T-helper 2 cell treated with Interferon-gamma antibody and Interleukin-4, amounts not matched to agents 100 ng/mL and 5 ng/mL, for 36 hours (primary cell): ENCODE results near the gene ATRIP. TPM values are rescaled to one million over a fixed set of nuclear protein-coding genes. Genes with fewer than 3 reads are reported as not detected.

Experiments
- intact Hi-C: fragments of 100-400 bp; cut with micrococcal nuclease; formaldehyde crosslinking; loops from one replicate; pipeline ENCODE4 v1.15.1; 2023
- total RNA-seq: library from RNA; stranded (reverse); gene quantifications from 2 replicates; pipeline ENCODE4 v1.2.3, GENCODE V29; 2022

Gene ATRIP
- 17.2 and 17.4 TPM in 2 replicates for total RNA-seq

- intact Hi-C loops, result loop anchor here (1.0 kb wide), 2 partner anchors 10 to 102 kb away; no protein-coding TSS in a partner anchor
These were observed at the start of gene ATRIP for GRCh38 chr3:48446425-48447193. Gene ATRIP (plus strand): TSS chr3:48446737. CDS start chr3:48446846, 109 bp downstream.

GRCh38 chr3:48397767-48398681 is 48.5 kb upstream of the ATRIP start:
- intact Hi-C loops, result no loop called here

DNA sequence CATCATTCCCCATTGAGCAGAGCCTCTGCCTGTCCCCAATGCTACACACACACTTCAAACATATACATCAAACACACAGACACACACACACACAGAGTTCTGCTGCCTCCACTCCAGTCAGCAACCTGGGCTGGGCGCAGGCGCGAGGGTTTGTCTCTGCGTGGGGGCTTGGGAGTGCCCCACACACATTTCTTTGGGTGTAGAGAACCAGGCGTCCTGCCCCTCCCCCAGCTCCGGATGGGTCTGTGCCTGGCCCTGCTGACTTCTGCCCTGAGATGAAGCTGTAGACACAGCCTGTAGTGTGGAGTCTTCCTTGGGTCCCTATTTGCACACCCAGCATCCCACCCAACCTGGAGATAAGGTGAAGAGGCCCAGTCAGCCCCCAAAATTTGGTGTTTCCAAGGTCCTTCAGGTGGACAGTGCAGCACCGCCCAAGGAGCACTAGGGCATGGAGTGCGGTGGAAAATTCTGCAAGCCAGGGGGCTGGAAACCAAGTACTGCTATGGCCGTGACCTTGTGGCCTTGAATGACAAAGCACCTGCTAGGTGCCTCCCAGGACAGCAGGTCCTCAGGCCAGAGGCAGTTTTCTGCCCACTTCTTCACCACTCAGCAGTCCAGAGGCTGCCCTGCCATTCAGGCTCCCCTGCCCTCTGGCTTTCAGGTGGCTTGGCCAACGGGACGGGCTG is 47.7 kb upstream of the ATRIP start:
- intact Hi-C loops, result no loop called here

GRCh38 chr3:48399387-48400172 is 47.0 kb upstream of the ATRIP start:
- intact Hi-C loops, result loop anchor here (2.0 to 10.0 kb wide), 3 partner anchors 107 to 235 kb away; partner anchors contain the start of gene SLC26A6

GRCh38 chr3:48400824-48401433 is 45.6 kb upstream of the ATRIP start:
- intact Hi-C loops, result loop anchor here (1.0 to 10.0 kb wide), 5 partner anchors 35 to 234 kb away; partner anchors contain the start of gene SLC26A6

- intact Hi-C loops, result loop anchor here (1.0 to 10.0 kb wide), 5 partner anchors 35 to 233 kb away; partner anchors contain the start of gene SLC26A6
These were observed 45.1 kb upstream of the ATRIP start for GRCh38 chr3:48401434-48401901.

- intact Hi-C loops, result loop anchor here (10.0 kb wide), 1 partner anchor 232 kb away; the partner anchor contains the start of gene SLC26A6
These were observed 44.2 kb upstream of the ATRIP start for GRCh38 chr3:48402281-48402732.

GRCh38 chr3:48402907-48403306 is 43.6 kb upstream of the ATRIP start:
- intact Hi-C loops, result loop anchor here (10.0 kb wide), 1 partner anchor 232 kb away; the partner anchor contains the start of gene SLC26A6

DNA sequence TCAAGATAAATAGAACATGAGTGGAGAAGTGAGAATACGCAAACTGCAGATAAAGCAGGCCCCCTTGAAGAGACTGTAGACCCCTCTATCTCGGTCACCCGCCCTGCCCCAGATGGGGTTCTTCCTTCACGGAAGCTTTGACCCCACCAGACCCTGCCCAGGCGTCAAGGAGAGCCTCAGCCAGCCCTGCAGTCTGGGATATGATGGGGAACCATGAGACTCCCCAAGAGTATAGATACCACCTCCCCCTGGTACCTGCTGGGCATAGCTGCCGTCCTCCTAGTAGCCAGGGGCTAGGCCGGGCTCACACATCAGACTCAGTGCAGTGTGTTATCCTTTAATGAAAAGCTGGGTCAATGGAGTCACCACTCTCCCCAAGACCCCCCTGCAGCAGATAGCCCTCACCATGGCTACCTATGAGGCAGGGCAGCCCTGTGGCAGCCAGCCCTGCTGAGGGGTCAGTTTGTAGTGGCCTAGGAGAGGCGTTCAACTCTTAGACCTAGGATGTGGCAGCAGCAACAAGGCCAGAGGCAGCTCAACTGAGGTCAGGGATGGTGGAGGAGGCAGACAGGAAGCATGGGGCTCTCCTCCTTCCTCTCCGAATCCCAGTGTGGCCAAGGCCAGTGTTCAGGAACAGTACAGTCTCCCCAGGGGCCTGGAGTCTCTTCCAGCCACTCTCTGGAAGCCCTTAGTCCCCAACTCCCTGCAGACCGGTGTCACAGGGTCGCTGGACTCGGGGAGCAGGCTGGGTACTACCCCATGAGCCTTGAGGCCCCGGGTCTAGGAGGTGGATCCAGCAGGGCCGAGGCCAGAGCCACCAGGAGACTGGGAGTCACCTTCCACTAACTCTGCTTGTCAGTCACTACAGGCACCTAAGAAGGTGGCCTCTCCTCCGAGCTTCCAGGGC is 42.8 kb upstream of the ATRIP start:
- intact Hi-C loops, result loop anchor here (10.0 kb wide), 1 partner anchor 231 kb away; the partner anchor contains the start of gene SLC26A6

DNA sequence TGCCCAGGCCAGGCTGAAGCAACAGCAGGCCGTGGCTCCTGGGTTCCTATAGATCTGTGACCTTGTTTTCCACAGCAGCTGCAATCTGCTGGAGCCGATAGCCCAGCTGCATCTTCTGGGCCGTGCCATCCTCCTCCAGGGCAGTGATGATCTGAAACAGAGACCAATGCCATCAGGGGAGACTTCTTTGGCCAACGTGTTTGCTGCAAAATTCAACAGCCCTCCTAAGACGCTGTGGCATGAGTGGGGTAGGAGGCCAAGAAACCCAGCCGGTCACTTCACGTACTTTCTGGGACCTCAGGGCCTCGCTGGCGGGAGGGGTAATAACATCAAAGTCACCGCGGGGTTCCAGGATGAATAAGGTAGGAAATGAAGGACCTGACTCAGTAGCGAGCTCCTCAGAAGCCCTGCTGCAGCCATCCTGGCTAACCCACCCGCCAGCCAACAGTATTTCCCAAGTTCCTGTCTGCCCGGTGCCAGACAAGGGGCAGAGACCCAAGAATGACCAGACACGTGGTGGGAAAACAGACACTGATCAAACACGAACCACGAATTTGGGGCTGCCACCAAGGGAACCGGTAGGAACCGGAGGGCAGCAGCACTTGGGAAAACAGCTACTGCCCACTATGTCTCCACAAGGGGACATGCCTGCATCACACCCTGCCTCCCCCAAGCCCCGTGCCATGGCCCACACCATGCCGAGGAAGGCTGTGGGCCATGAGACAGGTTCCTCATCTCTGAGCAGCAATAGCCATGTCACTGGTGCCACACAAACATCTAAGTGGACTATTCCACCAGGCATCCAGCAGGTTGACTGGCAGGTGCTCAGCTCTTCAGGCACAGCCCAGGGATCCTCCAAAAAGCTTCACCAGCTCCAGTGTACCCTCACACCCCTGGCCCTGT is 41.8 kb upstream of the ATRIP start:
- intact Hi-C loops, result loop anchor here (10.0 kb wide), 1 partner anchor 230 kb away; the partner anchor contains the start of gene SLC26A6

- intact Hi-C loops, result loop anchor here (10.0 kb wide), 1 partner anchor 229 kb away; the partner anchor contains the start of gene SLC26A6
These were observed 41.1 kb upstream of the ATRIP start for GRCh38 chr3:48405343-48405881.

DNA sequence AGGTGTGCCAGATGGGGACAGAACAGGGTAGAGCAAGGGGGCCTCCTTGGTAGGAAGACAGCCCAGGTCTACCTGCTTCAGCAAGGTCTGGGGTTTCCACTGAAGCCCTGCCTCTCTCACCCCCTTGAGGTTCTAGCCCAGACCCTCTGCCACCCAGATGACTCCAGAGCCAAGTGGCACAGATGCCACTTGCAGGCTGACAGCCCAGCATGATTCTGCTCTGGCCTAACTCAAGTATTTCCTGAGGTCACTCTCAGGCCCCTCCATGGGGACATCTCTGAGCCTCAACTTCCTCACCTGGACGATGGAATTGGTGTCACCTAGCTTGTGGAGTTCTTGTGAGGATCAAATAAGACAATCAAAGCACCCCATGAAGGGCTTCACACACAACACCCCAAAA is 40.6 kb upstream of the ATRIP start:
- intact Hi-C loops, result loop anchor here (10.0 kb wide), 1 partner anchor 229 kb away; the partner anchor contains the start of gene SLC26A6

- intact Hi-C loops, result loop anchor here (10.0 kb wide), 1 partner anchor 228 kb away; the partner anchor contains the start of gene SLC26A6
These were observed 39.8 kb upstream of the ATRIP start for GRCh38 chr3:48406443-48407431.

- intact Hi-C loops, result loop anchor here (10.0 kb wide), 1 partner anchor 227 kb away; the partner anchor contains the start of gene SLC26A6
These were observed 38.9 kb upstream of the ATRIP start for GRCh38 chr3:48407542-48408099.

DNA sequence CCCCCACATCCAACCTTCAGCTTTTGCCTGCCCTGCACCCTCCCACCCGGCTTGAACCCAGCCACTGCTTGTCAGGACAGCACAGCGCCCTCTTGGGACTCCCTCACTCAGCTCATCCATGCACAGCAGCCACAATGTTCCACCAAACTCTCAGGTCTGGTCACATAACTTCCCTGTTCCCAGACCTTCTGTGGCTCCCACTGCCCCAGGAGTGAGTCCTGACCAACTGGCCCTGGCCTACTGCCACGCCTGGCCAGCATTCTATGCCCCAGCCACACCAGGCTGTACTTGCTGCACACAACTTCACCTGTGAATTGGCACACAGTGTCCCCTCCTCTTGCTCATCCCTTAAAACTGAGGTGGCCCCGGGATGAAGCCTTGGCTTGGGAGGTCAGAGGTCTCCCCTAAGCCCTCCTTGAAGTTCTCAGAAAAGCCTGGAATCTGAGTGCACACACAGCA is 37.7 kb upstream of the ATRIP start:
- intact Hi-C loops, result loop anchor here (10.0 kb wide), 1 partner anchor 226 kb away; the partner anchor contains the start of gene SLC26A6
